ENCODE data around the gene HS3ST2.
"Not testable (repeated sequence)": the region's sequence is repeated elsewhere in the genome, so short reads cannot be mapped to it uniquely, and the experiment has no call there.

Gene HS3ST2

DNA sequence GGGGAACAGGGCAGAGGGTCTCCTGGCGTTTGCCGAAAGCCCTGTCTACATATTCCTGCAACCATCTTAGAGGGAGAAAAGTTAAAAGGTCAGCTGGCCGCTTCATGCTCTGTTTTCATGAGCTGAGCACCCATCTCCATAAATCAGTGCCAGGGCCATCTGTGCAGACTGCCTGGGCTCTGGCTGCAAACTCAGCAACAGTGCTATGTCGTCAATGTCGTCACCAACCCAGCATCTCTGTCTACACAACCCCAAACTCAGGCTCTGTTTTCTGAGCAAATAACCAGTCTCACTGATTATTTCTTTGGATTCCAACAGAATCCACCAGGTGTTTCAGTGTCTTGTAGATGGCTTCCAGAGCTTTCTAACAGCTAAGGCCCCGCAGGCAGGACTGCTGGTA, 65.0 kb downstream of the HS3ST2 start:
- no peak for DNase-seq (ENCODE audit: low read depth)

DNA sequence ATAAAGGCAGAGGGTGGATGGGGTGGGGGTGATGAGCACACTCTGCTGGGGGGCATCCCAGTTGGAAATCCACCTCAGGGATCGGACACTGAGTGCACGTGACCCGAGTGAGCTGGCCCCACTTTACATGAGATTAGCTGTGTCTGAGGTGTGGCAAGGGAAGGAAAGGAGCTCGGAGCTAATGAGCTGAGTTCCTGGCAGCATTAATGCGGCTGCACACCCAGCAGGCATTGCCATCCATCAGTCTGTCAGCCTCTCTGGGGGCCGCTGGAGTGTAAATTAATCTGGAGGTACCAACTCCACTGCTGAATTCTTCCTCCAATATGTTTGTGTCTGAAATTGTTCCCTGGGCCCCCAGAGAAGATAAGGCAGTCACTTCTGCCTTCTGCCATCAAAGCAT, 65.5 kb downstream of the HS3ST2 start:
- DNase-seq (ENCODE audit: low read depth): no peak

DNA sequence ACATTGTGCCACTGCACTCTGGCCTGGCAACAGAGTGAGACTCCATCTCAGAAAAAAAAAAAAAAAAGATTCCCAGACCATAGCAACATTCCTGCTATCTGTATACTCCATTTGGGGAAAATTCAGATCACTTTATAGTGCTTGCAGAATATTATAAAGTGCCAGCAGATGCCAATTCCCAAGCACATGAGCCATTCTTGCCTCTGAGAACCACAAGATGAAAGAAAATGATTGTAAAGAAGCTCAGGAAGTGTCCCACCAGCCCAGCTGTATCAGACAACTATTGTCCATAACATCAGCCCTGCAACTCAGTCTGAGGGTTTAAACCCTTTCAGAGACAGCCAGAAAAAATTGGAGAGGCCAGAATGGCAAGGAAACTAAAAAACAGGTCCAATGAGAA, 69.0 kb downstream of the HS3ST2 start:
- no peak for DNase-seq (ENCODE audit: low read depth)

DNA sequence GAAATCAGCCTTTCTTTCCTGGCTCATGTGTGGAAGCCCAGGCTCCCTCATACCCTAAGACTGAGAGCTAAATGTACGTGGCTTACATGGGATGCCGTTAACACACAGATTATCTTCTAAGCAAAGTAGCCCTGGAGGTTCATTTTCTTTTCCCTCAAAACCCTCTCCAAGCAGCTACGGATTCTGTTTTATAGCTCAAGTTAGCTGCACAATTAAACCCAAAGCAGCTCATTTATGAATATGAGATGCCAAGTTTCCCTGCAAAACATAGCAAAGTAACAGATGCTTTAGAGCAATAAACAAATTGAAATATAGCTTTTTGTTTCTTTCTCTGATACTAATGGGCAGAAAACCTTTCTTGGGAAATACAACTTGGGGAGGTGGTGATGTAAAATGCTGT, 72.0 kb downstream of the HS3ST2 start:
- no peak for DNase-seq (ENCODE audit: low read depth)

DNA sequence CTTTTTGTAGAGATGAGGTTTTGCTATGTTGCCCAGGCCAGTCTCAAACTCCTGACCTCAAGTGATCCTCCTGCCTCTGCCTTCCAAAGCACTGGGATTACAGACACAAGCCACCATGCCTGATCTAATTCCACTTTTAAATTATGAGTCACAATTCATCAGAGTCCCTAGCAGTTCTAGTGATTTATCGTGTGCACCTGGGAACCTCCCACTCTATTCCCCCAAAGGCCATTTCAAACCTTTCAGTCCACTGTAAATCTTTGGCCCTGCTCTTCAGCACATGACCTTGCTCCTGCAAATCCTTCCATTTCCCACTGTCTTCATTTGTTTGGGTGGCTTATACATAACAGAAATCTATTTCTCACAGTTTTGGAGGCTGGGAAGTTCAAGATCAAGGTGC, 73.0 kb downstream of the HS3ST2 start:
- DNase-seq (ENCODE audit: low read depth): no peak

DNA sequence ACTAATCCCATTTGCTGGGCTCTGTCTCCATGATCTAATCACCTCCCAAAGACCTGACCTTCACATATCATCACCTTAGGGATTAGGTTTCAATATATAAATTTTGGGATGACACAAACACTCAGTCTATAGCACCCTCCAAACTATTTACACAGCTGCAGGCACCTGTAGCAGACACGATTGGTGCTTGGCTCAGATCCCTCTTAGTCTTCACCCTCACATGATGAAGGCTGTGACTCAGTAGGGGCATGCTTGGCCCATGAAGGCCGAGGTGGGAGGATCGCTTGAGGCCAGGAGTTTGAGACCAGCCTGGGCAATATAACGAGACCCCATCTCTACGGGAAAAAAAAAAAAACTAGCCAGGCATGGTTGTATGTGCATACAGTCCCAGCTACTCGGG, 73.5 kb downstream of the HS3ST2 start:
- DNase-seq (ENCODE audit: low read depth): no peak

DNA sequence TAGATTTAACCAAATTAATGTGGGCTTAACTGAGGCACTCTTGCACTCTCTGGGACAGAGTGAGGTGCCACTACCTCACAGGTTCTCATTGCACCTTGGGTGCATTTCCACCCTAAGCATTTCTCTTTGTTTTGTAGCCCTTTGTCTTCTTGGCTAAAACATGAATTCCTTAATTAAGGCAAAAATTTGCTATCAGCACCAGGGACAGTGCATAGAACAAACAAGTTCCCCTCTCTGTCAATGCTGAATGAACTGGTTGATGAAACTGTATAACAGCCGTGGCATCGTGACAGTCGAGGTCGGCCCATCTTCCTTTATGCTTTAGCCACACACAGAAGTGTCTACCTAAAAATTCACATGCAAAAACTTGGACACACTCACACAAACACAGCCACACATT, 74.8 kb downstream of the HS3ST2 start:
- DNase-seq (ENCODE audit: low read depth): no peak

DNA sequence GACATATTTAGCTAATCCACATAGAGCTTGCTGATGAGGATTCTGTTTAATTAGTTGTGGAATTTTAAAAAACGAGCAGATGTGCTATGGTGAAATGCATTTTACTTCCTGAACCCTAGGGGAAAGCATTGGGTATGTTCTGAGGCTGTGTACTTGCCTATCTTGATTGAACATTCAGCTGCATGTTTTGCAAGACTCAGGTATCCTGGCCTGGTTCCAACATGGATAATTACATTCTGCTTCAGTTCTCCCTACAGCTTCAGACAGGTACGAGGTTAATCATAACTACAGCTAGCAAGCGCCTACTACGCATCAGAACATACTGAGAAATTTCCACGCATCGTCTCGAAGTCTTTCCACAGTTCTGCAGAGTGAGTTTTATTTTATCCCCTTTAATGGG, 77.0 kb downstream of the HS3ST2 start:
- DNase-seq (ENCODE audit: low read depth): no peak

DNA sequence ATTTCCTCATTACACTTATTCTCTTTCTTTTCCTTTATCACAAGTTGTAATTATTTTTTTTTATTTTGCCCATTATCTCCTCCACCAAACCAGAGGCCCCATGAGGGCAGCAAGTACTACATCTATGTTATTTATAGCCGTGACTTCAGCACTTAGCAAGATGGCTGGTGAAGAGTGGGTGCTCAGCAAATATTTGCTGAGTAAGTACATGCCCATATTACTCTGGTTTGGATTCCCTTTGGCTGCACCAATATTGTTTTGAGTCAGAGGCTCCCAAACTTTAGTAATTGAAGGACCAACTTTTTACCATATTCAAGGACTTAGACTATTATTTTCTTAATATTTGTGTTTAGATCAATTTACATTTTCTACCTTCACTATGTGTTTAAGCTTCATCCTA, 83.2 kb downstream of the HS3ST2 start:
- no peak for DNase-seq (ENCODE audit: low read depth)

DNA sequence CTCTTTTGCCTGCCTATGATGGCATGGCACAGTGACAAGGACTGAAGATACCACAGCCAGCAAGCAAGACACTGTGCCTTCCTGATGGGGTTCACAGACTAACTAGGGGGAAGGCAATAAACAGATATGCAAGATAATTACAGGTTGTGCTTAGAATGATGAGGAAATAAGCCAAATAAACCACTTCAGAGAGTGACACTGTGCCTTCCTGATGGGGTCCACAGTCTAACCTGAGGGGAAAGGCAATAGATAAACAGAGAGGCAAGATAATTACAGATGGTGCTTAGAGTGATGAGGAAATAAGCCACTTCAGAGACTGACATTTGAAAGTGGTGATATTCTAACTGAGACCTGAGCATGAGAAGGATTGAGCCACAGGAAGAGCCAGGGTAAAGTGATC, 84.2 kb downstream of the HS3ST2 start:
- DNase-seq (ENCODE audit: low read depth): no peak

DNA sequence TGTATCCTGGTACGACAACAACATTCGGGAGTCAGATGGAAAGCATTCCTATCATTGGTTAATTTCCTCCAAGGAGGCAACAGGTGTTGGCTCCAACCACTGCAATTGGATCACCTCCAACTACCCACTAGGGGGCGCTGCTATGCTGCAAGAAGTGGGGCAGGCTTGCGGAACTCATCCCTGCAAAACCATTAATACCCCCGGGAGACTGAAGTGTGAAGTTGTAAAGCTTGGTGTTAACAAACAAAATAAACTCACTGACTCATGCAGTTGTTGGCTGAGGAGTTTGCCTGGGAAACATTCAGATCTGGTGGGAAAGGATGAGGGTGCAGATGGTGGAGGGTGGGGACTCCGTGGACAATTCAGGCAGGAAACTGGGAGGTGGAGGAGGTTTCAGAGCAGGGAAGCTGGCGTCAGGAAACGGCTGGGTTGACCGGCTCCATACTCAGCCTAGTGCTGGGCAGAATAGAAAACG, 84.9 kb downstream of the HS3ST2 start:
- peak; percentile 20 for DNase-seq (ENCODE audit: low read depth)

DNA sequence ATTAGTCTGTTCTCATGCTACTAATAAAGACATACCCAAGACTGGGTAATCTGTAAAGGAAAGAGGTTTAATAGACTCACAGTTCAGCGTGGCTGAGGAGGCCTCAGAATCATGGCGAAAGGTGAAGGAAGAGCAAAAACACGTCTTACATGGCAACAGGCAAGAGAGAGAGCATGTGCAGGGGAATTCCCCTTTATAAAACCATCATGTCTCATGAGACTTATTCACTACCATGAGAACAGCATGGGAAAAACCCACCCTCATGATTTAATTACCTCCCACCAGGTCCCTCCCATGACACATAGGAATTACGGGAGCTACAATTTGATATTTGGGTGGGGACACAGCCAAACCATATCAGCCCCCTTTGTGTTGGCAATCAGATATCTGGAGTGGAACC, 85.6 kb downstream of the HS3ST2 start:
- not testable (repeated sequence) for DNase-seq (ENCODE audit: low read depth)

DNA sequence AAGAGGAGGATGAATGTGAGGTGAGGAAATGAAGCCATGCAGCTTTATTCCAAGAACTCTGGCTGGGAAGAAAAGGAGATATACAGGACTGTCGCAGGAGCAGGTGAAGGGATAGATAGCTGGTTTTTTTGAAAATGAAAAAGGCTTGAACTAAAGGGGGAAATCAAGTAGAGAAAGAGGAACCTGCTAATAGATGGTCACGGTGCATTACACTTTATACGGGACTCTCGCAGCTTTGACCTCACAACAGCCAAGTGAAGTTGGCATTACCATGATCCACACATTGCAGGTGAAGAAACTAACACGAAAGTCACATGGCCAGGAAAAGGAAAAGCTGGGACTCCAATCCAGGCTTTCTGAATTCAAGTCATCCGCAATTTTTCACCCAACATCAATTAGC, 86.9 kb downstream of the HS3ST2 start:
- DNase-seq (ENCODE audit: low read depth): no peak

DNA sequence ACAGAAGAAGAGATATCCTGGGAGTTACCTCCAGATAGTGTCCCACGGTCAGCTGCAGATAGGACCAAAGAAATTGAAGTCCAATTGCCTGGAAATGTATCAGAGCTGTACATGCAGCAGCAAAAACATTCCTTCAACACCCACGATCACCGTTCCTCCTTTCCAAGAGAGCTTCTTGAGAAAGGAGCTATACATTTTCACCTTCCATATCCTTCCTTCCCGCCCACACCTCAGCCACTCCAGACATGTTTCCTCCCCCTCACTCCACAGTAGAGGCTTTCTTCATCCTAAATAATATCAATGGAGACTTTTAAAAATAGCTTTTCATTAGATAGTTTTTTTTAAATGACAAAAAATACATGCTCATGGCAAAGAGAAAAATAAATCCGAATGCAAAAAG, 87.6 kb downstream of the HS3ST2 start:
- DNase-seq (ENCODE audit: low read depth): no peak

DNA sequence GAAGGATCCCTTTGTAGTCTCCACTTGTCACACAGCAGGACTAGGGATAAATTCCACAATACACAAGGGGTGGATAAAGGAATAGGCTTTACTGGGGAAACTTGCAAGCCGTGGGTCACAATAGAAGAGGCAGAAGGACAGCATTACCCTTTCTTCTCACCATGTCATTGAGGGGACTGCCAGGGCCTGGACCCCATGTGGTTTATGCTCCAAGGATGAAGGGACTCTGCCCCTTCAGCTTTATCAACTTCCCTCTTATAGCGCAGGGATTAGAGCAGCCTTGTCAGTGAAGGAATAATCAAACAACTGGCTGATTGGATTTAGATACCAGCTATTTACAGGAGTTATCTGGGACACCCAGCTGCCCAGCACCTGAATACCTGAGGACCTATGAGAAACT, 89.8 kb downstream of the HS3ST2 start:
- no peak for DNase-seq (ENCODE audit: low read depth)

DNA sequence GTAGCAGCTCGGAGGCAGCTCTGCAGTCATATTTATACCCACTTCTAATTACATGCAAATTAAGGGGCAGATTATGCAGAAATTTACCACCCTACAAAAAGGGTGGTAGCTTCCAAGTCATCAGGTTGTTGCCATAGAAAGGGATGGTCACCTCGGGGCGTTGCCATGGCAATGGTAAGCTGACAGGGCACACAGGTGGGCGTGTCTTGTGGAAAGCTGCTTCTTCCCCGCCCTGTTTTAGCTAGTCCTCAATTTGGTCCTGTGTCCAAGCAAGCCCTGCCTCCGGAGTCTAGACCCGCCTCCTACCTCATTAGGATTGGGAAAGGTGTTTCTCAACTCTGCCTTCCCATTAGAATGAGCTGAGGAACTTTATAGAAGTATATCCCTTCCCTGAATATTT, 98.7 kb downstream of the HS3ST2 start:
- no peak for DNase-seq (ENCODE audit: low read depth)

DNA sequence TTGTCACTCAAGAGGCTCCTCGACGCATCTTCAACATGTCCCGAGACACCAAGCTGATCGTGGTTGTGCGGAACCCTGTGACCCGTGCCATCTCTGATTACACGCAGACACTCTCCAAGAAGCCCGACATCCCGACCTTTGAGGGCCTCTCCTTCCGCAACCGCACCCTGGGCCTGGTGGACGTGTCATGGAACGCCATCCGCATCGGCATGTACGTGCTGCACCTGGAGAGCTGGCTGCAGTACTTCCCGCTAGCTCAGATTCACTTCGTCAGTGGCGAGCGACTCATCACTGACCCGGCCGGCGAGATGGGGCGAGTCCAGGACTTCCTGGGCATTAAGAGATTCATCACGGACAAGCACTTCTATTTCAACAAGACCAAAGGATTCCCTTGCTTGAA, 101.0 kb downstream of the HS3ST2 start:
- DNase-seq (ENCODE audit: low read depth): no peak

DNA sequence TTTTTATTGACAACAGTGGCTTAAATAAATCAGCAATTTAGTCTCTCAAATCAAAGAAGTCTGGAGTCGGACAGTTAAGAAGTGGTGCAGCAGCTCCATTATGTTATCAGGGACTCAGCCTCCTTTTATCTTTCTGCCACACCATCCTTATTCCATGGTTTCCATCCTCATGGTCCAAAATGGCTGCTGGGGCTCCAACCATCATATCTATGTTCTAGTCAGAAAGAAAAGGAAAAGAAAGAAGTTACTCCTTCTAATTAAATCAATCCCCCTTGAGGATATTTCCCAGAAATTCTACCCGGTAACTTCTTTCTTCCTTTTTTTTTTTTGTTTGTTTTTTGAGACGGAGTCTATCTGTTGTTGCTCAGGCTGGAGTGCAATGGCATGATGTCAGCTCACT, 109.5 kb downstream of the HS3ST2 start:
- DNase-seq (ENCODE audit: low read depth): no peak

DNA sequence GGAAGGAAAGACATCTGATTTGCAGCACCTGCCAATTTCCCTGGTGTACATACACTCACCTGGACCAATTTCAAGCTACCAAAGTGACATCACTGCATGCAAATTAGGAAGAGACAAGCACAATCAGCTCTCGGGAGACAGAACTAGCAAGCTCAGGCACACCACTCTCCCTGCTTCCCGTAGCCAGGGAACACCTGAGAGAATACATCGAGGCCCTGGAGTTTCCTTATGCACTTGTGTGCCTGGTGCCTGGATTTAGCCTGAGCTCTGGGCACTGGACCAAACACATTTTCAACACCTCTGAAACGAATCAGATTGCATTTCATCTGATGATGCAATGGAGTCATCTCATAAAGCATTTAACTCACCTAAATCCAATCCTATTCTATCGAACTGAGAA, 110.5 kb downstream of the HS3ST2 start:
- no peak for DNase-seq (ENCODE audit: low read depth)

DNA sequence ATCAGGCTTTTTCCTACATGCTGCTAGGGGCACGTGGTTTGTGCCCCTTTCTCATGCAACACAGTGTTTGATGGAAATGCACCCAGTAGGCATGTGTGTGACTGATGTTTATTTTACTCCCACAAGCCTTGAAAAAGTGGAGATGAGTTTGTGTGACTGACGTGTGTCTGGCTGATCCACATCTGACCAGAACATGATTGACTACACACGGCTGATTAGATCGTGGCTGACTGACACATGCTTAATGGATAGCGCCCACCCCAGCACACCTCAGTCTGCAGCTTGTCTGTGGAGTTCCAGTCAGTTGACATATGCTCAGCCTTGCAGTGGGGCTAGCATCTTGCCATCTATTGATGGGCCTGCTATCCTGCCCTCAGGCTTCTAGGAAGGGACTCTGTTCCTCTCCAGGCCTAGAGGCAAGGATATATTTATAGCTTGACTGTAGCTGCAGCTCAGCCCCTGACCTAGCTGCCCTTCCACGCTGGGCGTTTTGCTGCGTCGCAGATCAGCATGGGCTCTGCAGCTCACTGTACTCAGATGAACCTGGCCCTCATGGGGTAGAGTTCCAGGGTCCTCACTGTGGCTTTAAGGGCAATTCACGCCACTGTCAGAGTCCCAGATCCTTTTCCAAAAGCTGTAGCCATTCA, 112.3 kb downstream of the HS3ST2 start:
- DNase-seq (ENCODE audit: low read depth): no peak

DNA sequence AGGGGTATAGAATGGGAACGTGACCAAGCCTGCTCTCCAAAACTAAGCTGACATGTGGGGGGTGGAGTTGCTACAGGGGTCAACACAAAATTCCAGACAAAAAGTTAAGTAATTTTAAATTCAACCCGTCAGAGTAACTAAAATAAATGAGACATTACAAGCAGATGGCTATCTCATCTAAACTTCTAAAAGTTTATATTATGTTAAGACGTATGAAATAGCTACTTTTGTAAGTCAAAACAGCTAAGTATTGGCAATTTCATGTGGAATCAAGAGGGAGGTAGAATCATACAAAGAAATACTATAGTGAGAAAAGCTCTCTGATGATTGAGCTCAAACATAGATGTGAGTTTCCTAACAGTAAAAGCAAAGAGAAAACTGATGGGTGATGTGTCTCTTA, 113.3 kb downstream of the HS3ST2 start:
- DNase-seq (ENCODE audit: low read depth): no peak

DNA sequence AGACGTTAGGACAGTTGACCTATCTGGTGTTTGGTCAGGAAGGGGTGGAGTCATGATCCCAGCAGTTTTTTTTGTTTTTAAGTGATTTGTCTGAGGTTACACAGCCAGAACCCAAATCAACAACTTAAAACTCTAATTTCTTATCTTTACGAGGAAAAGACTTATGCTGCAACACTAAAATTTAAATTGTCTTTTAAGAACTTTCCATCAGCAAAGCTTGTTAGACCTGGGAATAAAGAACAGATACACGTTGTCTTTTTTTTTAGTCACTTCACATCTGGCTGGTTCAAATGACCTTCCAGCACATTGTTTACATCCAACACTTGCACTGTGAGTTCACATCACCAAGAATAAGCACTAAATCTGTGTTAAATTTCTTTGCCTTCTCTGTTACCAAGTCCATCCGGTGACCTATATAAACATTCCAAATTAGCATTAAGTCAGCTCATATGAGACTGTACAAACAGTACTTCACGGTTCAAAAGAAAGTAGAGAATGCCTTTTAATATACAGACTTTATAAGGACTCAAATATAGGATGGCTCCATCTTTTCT, 115.0 kb downstream of the HS3ST2 start:
- no peak for DNase-seq (ENCODE audit: low read depth)

DNA sequence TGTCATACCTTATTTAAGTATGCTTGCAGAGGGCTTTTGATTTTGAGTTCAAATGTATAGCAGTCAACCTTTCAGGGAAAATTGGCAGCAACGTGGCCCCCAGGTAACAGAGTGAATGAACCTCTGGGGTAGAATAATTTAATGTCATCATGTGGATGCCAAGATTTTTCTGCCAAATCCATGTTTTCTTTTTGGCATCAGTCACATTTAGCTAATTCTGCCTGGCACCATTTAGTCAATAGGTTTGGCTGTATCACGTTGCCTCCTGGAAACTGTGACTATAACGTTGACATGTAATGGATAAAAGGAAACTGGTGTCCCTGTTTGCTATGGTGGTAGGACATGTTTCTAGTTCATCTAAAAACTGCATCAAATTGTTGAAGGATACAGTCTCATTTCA, 115.5 kb downstream of the HS3ST2 start:
- no peak for DNase-seq (ENCODE audit: low read depth)

DNA sequence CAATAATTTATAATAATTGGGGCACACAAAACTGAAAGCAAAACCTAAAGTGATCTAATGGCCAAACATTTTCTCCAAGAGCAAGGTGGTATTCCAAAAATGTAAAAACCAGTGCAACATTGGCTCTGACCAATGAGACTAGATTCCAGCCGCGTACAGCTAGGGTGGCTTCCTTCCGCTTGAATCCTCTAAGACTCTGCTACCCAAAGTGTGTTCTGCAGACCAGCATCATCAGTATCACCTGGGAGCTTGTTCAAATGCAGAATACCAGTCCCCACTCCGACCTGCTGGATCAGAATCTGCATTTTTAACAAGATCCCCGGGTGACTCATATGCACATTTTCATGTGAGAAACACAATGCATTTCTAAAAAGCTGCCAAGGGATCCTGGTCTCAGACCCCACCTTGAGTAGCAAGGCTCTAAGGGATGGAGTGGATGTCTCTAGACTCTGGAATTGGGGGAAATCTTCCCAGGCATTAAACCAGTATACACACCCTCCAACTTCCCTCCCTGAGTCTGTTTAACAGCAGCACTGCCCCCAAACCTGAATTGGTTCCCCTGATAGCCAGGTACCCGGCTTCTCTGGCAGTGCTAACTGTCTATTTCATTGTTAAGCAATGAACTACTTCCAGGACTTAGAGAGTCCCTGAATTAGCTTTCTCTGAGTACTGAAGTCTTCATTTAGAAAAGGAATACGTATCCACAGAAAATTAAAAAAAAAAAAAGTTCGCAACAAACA, 118.2 kb downstream of the HS3ST2 start:
- DNase-seq (ENCODE audit: low read depth): no peak
